GM10266 (cell line): ENCODE results near the gene KRT81.

Experiments used
- DNase-seq: peaks from one replicate; pipeline ENCODE4 v3.0.0; 2012; ENCODE audit errors: extremely low spot score
- TF ChIP-seq, protein P1 (sequence below): IDR thresholded peaks from 2 replicates; pipeline ENCODE4 v1.5.1; 2012; ENCODE audit warnings: mild to moderate bottlenecking, low read depth; ENCODE audit not compliant: control insufficient read depth, insufficient read depth; ENCODE audit errors: missing control alignments

KRT81 gene

GRCh38 chr12:52275686-52276085 is 15.6 kb downstream of the KRT81 start:
- TF ChIP-seq, protein P1, sequence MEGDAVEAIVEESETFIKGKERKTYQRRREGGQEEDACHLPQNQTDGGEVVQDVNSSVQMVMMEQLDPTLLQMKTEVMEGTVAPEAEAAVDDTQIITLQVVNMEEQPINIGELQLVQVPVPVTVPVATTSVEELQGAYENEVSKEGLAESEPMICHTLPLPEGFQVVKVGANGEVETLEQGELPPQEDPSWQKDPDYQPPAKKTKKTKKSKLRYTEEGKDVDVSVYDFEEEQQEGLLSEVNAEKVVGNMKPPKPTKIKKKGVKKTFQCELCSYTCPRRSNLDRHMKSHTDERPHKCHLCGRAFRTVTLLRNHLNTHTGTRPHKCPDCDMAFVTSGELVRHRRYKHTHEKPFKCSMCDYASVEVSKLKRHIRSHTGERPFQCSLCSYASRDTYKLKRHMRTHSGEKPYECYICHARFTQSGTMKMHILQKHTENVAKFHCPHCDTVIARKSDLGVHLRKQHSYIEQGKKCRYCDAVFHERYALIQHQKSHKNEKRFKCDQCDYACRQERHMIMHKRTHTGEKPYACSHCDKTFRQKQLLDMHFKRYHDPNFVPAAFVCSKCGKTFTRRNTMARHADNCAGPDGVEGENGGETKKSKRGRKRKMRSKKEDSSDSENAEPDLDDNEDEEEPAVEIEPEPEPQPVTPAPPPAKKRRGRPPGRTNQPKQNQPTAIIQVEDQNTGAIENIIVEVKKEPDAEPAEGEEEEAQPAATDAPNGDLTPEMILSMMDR, result no peak
- no peak for DNase-seq

- TF ChIP-seq, protein P1, result no peak
- DNase-seq, result no peak
Observed at GRCh38 chr12:52274521-52275120, 16.7 kb downstream of the KRT81 start, which contains the start of gene KRT86. KRT86 (plus strand) TSS chr12:52274645; CDS start chr12:52301917, 27,272 bp downstream.

DNA sequence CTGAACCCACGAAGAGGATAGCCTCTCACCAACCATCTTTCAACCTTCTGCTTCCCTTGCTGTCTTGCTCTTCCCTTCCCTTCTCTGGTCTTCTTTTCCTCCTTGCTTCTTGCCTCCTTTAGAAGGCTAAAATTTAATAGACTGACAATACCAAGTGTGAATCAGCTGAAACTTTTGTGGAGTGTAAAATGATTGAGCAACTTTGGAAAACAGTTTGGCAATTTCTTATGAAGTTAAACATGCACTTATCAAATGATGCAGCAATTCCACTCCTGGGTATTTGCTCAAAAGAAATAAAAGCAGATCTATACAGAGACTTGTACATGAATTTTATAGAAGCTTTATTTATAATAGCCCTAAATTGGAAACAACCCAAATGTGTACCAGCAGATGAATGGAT is 20.2 kb downstream of the KRT81 start:
- TF ChIP-seq, protein P1, result no peak
- no peak for DNase-seq

GRCh38 chr12:52270541-52271070 is 20.7 kb downstream of the KRT81 start:
- TF ChIP-seq, protein P1, result no peak

DNA sequence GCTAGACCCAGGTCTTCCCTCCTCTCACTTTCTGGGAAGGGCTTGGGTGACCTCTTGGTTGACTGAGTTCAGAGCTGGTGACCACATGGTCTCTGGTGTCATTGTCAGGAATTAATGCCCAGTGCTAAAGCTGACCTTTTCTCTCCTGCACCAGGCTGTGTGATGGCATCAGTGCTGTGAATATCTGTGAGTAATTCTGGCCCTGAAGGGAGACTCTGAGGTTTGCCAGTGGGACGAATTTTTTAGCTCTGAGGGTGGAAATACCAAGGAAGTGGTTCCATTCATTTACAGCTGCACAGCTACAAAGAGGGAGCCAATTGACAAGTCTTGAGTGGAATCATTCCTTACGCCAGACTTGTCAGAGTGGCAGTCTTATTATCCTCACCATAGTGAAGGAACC is 23.1 kb downstream of the KRT81 start:
- TF ChIP-seq, protein P1, result no peak

More at GRCh38 chr12:52270541-52271070, 20.7 kb downstream of the KRT81 start:
- no peak for DNase-seq

DNA sequence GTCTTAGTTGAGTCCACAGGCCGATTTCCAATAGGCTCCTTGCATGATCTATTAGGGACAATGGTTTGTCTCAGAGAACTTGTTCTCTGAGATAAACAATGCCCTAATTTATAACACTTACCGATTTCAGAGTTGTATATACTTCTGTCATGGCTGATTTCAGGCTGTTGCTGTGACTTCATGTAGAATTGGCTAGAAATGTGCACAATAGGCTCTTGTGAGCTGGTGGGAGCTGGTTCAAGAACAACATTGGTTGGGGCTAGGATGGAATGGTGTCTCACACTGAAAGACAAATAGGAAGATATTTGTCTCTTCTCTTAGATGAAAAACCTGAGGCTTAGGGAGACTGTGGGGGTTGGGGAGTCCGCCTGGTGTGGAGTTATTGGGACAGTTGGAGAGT is 23.6 kb downstream of the KRT81 start:
- TF ChIP-seq, protein P1, result no peak
- no peak for DNase-seq

More for the DNA sequence above, 23.1 kb downstream of the KRT81 start:
- DNase-seq, result no peak

GRCh38 chr12:52267266-52267665 is 24.1 kb downstream of the KRT81 start:
- TF ChIP-seq, protein P1, result no peak

More at GRCh38 chr12:52267266-52267665, 24.1 kb downstream of the KRT81 start:
- DNase-seq, result no peak
